ENCODE results near the gene SUPT4H1.

Gene SUPT4H1

DNA sequence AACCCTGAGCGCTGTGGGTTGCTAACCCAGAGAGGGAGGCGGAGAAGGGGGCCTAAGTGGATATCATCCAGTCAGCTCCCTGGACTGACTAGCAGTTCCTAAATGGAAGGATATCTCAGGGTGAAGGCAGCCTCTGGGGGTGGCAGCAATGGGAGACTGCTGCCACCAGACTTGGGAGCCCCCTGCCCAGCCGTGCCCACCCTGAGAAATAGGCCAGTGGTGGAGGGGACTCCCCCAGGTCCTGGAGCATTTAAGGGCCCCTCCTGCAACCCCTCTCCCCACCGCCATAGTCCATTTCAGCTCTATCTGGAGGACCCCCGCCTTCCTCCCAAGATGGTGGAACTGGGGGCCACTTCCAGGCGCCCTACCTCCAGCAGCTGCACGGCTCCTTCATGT lies 31.8 kb downstream of the SUPT4H1 start:
- DNase-seq (ENCODE audit: low read depth in 2 of 2, low spot score in 1 of 2): no peak

- DNase-seq (ENCODE audit: low read depth in 2 of 2, low spot score in 1 of 2): no peak
Observed at GRCh38 chr17:58319173-58320162, 32.5 kb downstream of the SUPT4H1 start.

GRCh38 chr17:58318627-58319172 lies 33.3 kb downstream of the SUPT4H1 start:
- DNase-seq (ENCODE audit: low read depth in 2 of 2, low spot score in 1 of 2): no peak

DNA sequence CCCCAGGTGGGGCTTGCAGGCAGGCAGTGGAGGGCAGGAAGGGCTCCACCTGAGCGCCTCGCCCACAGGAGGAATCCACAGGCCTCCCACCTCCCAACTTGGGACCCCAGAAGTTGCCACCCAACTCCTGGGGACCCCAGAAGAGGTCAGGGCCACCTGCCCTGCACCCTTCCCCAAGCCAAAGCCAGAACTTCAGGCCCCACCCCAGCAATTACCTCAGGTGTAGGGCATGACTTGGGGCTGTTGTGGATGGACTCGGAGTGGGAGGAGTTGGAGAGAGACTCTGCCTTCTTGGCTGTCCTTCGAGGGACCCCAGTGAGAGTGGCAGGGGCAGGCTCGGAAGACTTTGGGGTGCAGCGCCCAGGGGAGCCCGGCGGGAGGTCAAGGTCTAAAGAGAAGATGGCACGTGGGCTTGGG lies 33.9 kb downstream of the SUPT4H1 start:
- no peak for DNase-seq (ENCODE audit: low read depth in 2 of 2, low spot score in 1 of 2)

DNA sequence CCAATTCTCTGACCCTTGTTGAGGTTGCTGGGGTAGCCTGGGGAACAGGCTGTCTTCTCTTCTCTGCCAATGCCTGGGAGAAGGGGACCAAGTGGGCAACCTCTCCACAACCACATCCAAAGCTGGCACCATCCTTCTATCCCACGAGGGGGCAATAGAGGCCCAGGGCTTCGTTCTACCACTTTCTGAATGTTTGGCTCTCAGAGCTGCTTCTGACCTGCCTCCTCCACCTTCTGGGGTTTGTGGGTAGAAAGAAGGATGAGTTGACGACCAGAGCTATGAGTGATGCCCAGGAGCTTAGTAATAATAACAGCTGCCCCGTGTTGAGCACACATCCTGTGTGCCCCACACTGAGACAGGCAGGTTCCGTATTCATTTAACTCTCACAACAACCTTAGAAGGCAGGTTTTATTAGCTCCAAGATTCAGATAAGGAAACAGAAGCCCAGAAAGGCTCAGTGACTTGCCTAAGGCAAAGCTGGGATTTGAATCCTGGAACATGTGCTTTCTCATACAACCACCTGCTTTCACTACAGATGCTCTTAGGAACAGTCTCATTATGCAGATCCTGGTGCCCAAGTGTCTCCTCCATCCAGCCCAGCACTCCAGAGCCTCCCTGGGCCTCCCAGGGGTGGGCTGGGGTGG lies 34.5 kb downstream of the SUPT4H1 start:
- no peak for DNase-seq (ENCODE audit: low read depth in 2 of 2, low spot score in 1 of 2)

GRCh38 chr17:58316260-58316960 lies 35.6 kb downstream of the SUPT4H1 start:
- no peak for DNase-seq (ENCODE audit: low read depth in 2 of 2, low spot score in 1 of 2)

- no peak for DNase-seq (ENCODE audit: low read depth in 2 of 2, low spot score in 1 of 2)
Observed at GRCh38 chr17:58315750-58316149, 36.3 kb downstream of the SUPT4H1 start.

DNA sequence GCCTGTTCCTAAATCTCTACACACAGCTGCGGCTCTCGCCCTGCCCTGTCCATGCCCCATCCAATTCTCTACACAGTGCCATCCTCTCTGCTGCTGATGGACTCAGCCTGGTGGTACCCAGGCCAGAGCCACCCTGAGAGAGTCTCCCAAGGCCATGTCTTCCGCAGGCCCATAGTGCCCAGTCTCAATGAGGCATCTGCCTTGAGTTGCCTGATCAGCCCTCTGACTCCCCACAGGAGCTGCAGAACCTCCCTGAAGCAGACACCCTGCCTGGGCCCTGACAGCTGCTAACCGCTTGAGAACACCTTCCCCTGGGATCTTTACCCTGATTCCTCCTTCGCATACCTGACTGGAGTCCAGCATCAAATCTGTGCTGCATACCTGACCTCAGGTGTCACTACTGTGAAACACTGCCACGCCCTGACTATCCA lies 36.7 kb downstream of the SUPT4H1 start:
- no peak for DNase-seq (ENCODE audit: low read depth in 2 of 2, low spot score in 1 of 2)

- no peak for DNase-seq (ENCODE audit: low read depth in 2 of 2, low spot score in 1 of 2)
Observed at GRCh38 chr17:58314706-58315015, 37.3 kb downstream of the SUPT4H1 start.

- no peak for DNase-seq (ENCODE audit: low read depth in 2 of 2, low spot score in 1 of 2)
Observed at GRCh38 chr17:58313815-58314705, 37.9 kb downstream of the SUPT4H1 start.

DNA sequence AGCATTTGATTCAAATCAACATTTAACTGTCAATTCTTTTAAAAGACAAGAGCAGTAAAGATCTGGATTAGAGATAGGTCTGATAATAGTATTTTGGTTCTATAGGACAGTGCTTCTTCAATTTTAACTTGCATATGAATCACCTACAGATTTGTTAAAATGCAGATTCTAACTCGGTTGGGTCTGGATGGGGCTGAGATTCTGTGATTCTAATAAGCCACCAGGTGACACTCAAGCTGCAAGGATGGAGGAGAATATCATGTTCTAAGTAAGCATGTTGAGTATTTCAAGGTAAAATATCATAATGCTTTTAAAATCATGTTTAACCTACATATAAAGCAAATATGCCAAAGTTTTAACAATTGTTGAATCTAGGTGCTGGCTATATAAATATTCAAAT lies 39.2 kb downstream of the SUPT4H1 start:
- DNase-seq (ENCODE audit: low read depth in 2 of 2, low spot score in 1 of 2): no peak

DNA sequence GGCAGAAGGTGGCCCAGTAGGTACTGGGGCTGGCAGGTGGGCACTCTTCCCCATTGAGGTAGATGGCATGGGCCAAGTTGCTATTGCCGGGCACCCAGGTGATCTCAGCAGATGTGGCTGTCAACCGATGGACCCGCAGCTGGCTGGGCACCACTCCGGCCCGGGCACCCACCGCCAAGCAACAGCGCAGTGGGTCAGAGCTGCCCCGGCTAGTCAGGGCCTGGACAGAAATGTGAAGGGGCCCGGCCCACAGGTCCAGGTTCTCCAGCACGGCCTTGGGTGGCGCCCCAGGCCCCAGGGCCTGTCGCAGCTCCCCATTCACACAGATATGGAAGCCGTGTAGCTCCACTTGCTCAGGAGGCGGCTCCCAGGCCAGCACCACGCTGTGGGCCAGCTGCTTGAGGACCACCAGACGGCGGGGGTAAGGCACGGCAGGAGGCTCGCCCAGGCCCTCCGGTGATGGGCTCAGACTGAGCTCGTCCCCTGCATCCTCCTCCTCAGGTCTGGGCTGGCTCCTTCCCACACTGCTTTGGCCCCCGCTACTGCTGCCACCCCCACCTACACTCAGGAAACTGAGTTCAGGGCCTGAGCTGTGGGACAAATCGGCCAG lies 39.9 kb downstream of the SUPT4H1 start:
- DNase-seq (ENCODE audit: low read depth in 2 of 2, low spot score in 1 of 2): no peak

- DNase-seq (ENCODE audit: low read depth in 2 of 2, low spot score in 1 of 2): no peak
Observed at GRCh38 chr17:58311429-58311894, 40.5 kb downstream of the SUPT4H1 start.

DNA sequence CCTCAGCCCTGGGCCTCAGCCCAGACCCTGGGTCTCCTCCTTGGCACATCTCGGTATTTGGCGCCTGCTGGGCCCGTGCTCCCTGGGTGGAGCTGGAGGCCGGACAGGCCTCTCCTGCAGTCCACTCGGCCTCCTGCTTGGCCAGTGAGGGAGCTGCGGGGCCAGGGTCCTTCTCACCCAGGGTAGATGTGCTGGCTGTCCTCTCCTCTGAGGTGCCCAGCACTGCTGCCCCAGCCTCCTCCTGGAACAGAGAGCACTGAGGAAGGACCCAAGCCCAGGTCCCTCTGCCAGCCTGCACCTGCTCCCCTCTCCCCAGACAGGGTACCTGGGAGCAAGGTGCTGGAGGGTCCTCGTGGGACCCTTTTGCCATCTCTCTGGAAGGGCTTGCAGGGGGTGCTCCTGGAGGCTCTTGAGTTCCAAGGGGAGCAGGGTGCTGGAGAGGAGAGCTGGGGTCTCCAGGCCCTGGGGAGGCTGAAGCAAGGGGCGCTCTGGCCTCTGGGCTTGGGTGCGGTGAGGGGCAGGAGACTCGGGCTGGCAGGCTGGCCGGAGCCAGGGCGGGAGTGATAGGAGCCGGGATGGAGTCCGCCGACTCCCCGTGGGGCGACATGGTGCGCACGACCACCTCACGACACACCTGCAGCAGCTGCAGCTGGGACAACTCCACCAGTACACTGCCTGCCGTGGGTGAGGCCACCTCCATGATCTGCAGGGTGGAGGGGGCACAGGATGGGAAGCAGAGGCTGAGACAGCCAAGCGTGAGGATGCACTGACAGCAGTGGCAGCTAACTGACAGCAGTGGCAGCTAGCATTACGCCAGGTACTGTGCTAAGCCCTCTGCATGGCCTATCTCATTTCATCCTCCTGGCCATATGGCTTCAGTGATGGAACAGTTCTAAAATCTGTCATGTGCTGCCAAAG lies 41.2 kb downstream of the SUPT4H1 start:
- DNase-seq (ENCODE audit: low read depth in 2 of 2, low spot score in 1 of 2): no peak

DNA sequence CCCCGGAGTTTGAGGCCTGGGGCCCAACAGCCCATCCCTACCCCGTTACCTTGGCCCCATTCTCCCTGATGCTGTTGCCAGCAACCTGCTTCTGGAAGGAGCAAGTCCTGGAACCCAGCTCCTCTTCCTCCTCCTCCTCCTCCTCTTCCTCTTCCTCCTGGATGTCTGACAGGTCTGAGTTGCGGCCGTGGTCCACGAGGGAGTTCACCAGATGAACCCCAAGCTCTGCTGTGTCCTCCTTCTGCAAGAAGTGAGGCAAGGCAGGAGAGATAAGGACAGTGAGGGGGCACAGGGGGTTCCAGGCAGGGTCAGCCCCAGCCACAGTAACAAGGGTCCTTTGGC lies 42.1 kb downstream of the SUPT4H1 start:
- no peak for DNase-seq (ENCODE audit: low read depth in 2 of 2, low spot score in 1 of 2)

GRCh38 chr17:58308985-58309917 lies 42.8 kb downstream of the SUPT4H1 start:
- no peak for DNase-seq (ENCODE audit: low read depth in 2 of 2, low spot score in 1 of 2)

DNA sequence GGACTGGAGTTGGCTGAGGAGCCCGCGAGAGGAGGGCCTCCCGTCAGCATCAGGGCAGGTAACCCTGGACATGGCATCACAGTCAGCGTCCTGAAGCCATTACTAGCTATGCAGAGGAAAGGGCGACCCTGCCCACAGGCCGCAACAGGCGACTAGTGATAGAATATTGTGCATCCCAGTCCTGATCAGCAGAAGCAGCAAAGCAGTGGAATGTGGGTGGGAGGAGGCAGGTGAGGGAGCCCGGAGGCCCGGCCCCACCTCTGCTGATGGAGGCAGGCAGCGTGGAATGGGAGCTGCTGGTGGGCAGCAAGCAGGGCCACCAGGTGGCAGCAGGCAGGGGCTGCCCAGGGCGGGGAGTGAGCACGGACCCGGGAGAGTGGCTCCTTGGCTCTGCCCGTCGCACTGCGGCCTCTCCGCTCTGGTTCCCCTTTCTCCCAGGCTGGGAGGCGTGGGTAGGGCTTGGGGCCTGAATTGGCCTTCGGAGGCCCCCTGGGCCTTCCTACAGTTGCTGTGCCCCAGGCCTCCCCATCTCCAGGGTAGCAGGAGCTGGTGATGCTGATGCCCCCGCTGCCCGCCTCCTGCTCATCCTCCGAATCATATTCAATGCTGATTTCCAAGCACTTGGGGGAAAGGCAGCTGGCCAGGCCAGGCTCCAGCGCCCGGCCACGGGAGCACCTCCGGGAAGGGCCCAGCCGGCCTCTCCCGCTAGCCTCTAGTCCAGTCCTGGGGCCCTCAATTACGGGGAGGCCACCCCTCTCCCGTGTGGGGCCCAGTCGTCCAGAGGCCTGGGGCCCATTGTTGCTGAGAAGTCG lies 43.6 kb downstream of the SUPT4H1 start:
- no peak for DNase-seq (ENCODE audit: low read depth in 2 of 2, low spot score in 1 of 2)
